ENCODE results near the gene FOXO6.

FOXO6 gene

DNA sequence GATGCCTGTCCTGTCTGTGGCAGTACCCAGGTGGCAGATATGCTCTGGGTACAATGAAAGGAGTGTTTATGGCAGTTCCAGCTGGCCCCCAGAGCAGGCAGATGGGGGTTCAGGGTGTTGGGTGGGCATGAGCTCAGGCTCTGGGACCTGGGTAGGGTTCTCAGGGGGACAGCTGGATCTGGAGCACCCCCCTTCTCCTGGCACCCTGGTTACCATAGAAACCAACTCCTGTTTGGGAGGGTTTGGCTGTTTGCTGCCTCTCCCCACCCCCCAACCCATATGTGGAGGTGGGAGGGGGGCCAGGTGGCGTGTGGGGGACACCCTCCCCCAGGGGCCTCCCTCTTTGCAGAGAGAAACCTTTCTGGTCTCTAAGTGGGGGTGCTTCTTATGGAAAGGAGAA lies 7.1 kb downstream of the FOXO6 start:
- peak; percentile 33 to 52 for DNase-seq

GRCh38 chr1:41368801-41369200 lies 7.6 kb downstream of the FOXO6 start:
- peak in 1 of 2 experiments; percentile 31 for DNase-seq

GRCh38 chr1:41369531-41369930 lies 8.3 kb downstream of the FOXO6 start:
- DNase-seq, result no peak

- DNase-seq, result no peak
These were observed 9.0 kb downstream of the FOXO6 start for GRCh38 chr1:41370225-41370624.

GRCh38 chr1:41370756-41371420 lies 9.7 kb downstream of the FOXO6 start:
- no peak for DNase-seq

- DNase-seq, result peak; percentile 89 to 94
These were observed 10.7 kb downstream of the FOXO6 start for GRCh38 chr1:41371630-41372599.

- DNase-seq, result no peak
These were observed 11.4 kb downstream of the FOXO6 start for GRCh38 chr1:41372600-41372993.

GRCh38 chr1:41373373-41373772 lies 12.1 kb downstream of the FOXO6 start:
- DNase-seq, result no peak

DNA sequence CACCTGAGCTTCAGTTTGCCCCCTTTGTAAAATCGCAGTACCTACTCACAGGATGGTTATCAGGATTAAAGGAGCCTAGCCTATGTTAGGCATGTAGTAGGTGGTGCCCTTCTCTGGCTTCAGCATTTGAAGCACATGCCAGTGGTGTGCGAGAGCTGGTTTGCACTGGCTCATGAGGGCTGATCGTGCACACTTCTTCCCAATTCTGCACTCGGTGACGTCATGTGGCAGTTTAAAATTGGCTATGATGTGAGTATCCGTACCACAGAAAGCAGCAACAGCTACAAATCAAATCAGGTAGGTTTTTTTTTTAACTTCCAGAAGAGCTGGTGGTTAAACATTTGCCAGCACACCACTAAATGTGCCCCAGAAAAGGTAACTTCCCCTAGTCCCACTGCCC lies 13.5 kb downstream of the FOXO6 start:
- no peak for DNase-seq

GRCh38 chr1:41377397-41377796 lies 16.2 kb downstream of the FOXO6 start:
- peak in 1 of 2 experiments; percentile 62 for DNase-seq

- DNase-seq, result no peak
These were observed 17.0 kb downstream of the FOXO6 start for GRCh38 chr1:41378222-41378621.

- peak; percentile 77 to 88 for DNase-seq
These were observed 17.9 kb downstream of the FOXO6 start for GRCh38 chr1:41378999-41379737.

DNA sequence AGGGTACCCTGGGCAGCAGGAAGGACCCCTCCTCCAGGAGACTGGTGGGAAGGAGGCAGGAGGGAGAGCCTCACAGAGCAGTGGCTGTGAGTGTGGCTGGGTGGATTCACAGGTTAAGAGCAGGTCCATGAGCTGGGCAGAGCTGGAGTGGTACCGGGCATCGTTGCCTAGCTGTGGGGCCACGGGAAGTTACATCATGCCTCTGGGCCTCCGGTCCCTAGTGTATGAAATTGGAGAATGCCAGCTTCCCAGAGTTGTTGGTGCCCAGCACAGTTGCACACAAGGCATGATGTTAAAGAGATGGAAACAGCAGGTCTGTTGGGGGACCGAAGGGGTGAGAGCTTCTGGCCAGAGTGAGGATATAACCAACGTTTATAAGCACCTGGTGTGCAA lies 18.5 kb downstream of the FOXO6 start:
- DNase-seq, result peak; percentile 51 to 75

GRCh38 chr1:41380195-41380594 lies 19.0 kb downstream of the FOXO6 start:
- peak in 1 of 2 experiments; percentile 58 for DNase-seq

GRCh38 chr1:41380979-41381691 lies 19.9 kb downstream of the FOXO6 start:
- DNase-seq, result peak; percentile 97 to 99

GRCh38 chr1:41381692-41382479 lies 20.7 kb downstream of the FOXO6 start:
- DNase-seq, result peak; percentile 59 to 60

- DNase-seq, result peak; percentile 54 to 56
These were observed 21.4 kb downstream of the FOXO6 start for GRCh38 chr1:41382480-41383090.

GRCh38 chr1:41383094-41383852 lies 22.0 kb downstream of the FOXO6 start:
- DNase-seq, result no peak

GRCh38 chr1:41384579-41384978 lies 23.3 kb downstream of the FOXO6 start:
- DNase-seq, result no peak

GRCh38 chr1:41385398-41386195 lies 24.4 kb downstream of the FOXO6 start:
- peak in 1 of 2 experiments; percentile 59 for DNase-seq
